ENCODE results near the gene SMTNL2. TPM values are rescaled to one million over a fixed set of nuclear protein-coding genes. Genes with fewer than 3 reads are reported as not detected.

The SMTNL2 gene
- total and polyA plus RNA-seq, 12 donors, result 2.7 to 84.1 (median 19.1) TPM

- no peak overlapping the region for H3K4me3 ChIP-seq
- 63 to 70% methylated on average over 8 of the region's 8 CpGs for WGBS, 2 donors
- intact Hi-C loops (cut with DNase I), result loop anchor here in 1 of 10 donors (5.0 kb wide), 1 partner anchor 325 kb away; no protein-coding TSS in a partner anchor
Observed at GRCh38 chr17:4562015-4562969, 22.0 kb upstream of the SMTNL2 start.

GRCh38 chr17:4565209-4566141 lies 18.9 kb upstream of the SMTNL2 start:
- peak; percentile 75 to 87 (median 81) for TF ChIP-seq CTCF (IDR thresholded peaks at IDR 0.05)
- Histone ChIP-seq H3K36me3 (no peaks in the 10 kb centered on the region), H3K27me3 (no peaks in the 10 kb centered on the region), H3K27ac (peak overlapping the region in 3 of 10 donors; percentile 19 to 43 (median 32)), H3K4me1 (peaks cover 0 to 32% (median 15%) of the 10 kb centered on the region in 9 donors), H3K9me3 (no peaks in the 10 kb centered on the region), H3K4me3 (no peak overlapping the region)
- ATAC-seq, result peak; percentile 64 to 93 (median 84)
- peak in 1 of 2 donors; percentile 68 for DNase-seq
- intact Hi-C loops (cut with DNase I), result loop anchor here (1.0 to 5.0 kb wide), 9 partner anchors 37 to 145 kb away; no protein-coding TSS in a partner anchor
- WGBS, 2 donors, result 33 to 34% methylated on average over 16 of the region's 16 CpGs

More at GRCh38 chr17:4562015-4562969, 22.0 kb upstream of the SMTNL2 start:
- Histone ChIP-seq H3K9me3 (no peaks in the 10 kb centered on the region), H3K36me3 (no peaks in the 10 kb centered on the region), H3K27ac (peak overlapping the region in 4 of 10 donors; percentile 4 to 39 (median 20)), H3K27me3 (no peaks in the 10 kb centered on the region), H3K4me1 (peaks cover 0 to 32% (median 15%) of the 10 kb centered on the region in 9 donors)
- ATAC-seq, result peak in 1 of 8 donors; percentile 13
- TF ChIP-seq CTCF (IDR thresholded peaks at IDR 0.05), result no peak
- DNase-seq, result no peak

GRCh38 chr17:4566785-4567184 lies 17.5 kb upstream of the SMTNL2 start:
- intact Hi-C loops (cut with DNase I), result loop anchor here (1.0 to 5.0 kb wide), 9 partner anchors 36 to 146 kb away; no protein-coding TSS in a partner anchor
- H3K27me3 ChIP-seq, result no peaks in the 10 kb centered on the region
- no peak overlapping the region for H3K4me3 ChIP-seq
- H3K9me3 ChIP-seq, result no peaks in the 10 kb centered on the region
- WGBS, 2 donors, result 22 to 23% methylated on average over 5 of the region's 5 CpGs
- peak overlapping the region in 1 of 10 donors; percentile 25 for H3K27ac ChIP-seq
- peak; percentile 82 to 95 (median 88) for ATAC-seq
- H3K36me3 ChIP-seq, result no peaks in the 10 kb centered on the region
- TF ChIP-seq CTCF (IDR thresholded peaks at IDR 0.05), result peak; percentile 77 to 85 (median 80)
- H3K4me1 ChIP-seq, result peaks cover 0 to 32% (median 15%) of the 10 kb centered on the region in 9 donors
- DNase-seq, result peak in 1 of 2 donors; percentile 74

All from heart right ventricle (tissue), 16 donors.